Kidney (tissue), 11 donors: ENCODE measurements around the gene NOTCH2NLA. TPM values are rescaled to one million over a fixed set of nuclear protein-coding genes. Genes with fewer than 3 reads are reported as not detected.
"Not testable (repeated sequence)": the region's sequence is repeated elsewhere in the genome, so short reads cannot be mapped to it uniquely, and the experiment has no call there.

Source experiments
- DNase-seq, 5 donors: peaks; one replicate each; pipeline ENCODE4 v3.0.0-alpha.2; 2013 to 2020
- FAIRE-seq: peaks from 2 replicates; lab custom pipeline; 2012; peaks lifted over from hg19 to GRCh38; lab: Jason Lieb, UNC
- H3K27ac ChIP-seq, 2 donors: one replicate each; pipeline ENCODE4 v1.7.0; 2013; ENCODE audit warnings: low read depth in 2 of 2, low read length in 2 of 2, inconsistent platforms in 1 of 2
- H3K27me3 ChIP-seq: one replicate; pipeline ENCODE4 v1.7.1; 2013; ENCODE audit warnings: low read length, inconsistent platforms; ENCODE audit not compliant: control insufficient read depth, insufficient read depth
- H3K36me3 ChIP-seq, 3 donors: one replicate each; pipeline versions ENCODE4 v1.7.0 to v1.7.1; 2013; ENCODE audit warnings: low read length in 3 of 3, control low read depth in 1 of 3, inconsistent platforms in 1 of 3; ENCODE audit not compliant: insufficient read depth in 3 of 3, control insufficient read depth in 2 of 3
- H3K4me1 ChIP-seq, 3 donors: one replicate each; pipeline versions ENCODE4 v1.7.0 to v1.7.1; 2013; ENCODE audit warnings: low read length in 3 of 3, inconsistent platforms in 1 of 3, low read depth in 1 of 3; ENCODE audit not compliant: control insufficient read depth in 2 of 3, insufficient read depth in 2 of 3
- H3K4me3 ChIP-seq, 3 donors: one replicate each; pipeline versions ENCODE4 v1.7.0 to v1.8.1; 2013; ENCODE audit warnings: low read length in 3 of 3, control low read depth in 1 of 3, inconsistent platforms in 1 of 3
- H3K9ac ChIP-seq, 3 donors: one replicate each; pipeline versions ENCODE4 v1.7.0 to v1.7.1; 2013; ENCODE audit warnings: low read length in 3 of 3, control low read depth in 1 of 3, inconsistent platforms in 1 of 3
- H3K9me3 ChIP-seq, 3 donors: one replicate each; pipeline versions ENCODE4 v1.7.0 to v1.7.1; 2013; ENCODE audit warnings: low read length in 3 of 3, control low read depth in 1 of 3, inconsistent platforms in 1 of 3; ENCODE audit not compliant: control insufficient read depth in 2 of 3, insufficient read depth in 1 of 3
- intact Hi-C: fragments of 100-400 bp; cut with DNase I; formaldehyde crosslinking; loops from one replicate; pipeline ENCODE4 v1.11.1; 2022
- polyA plus RNA-seq: library from polyadenylated mRNA; stranded (reverse); fragments of 350-450 nt; fragmentation: Illumina TruSeq; extraction: RNeasy Lipid Tissue Mini Kit (QIAGEN cat#74804); gene quantifications from one replicate; pipeline ENCODE4 v1.2.3, GENCODE V29; 2014; ENCODE audit warnings: low read depth, low replicate concordance; ENCODE audit not compliant: insufficient read depth
- total RNA-seq: library from RNA; stranded (reverse); fragmentation: NEBNext Ultra II Directional; extraction: Animal tissue kit (Norgen Biotek cat#: 25700); gene quantifications from one replicate; pipeline ENCODE4 v1.2.1, GENCODE V29; 2021
- donor health status: control.
- donor health status: control.
- donor health status: DM: yes; HTN: yes; CAD: no.
- donor health status: Normal renal cell carcinoma (clear cell type).

Gene NOTCH2NLA
- total and polyA plus RNA-seq, 2 donors from 2014 or later: 12.7 to 50.1 TPM

DNA sequence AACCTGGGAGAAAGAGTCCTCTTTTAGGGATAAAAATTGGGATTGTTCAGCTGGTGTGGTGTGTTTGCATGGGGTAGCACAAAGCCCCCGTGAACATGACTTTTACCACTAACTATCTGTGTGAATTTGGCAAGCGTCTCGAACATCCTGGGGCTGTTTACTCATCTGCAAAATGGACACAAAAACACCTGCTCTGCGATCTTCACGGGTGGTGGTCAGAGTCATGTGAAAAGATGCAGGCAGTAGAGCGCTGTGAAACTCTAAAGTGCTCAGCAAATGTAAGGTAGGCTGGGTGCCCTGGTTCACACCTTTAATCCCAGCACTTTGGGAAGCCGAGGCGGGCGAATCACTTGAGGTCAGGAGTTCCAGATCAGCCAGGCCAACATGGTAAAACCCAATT, 41.3 kb upstream of the NOTCH2NLA start:
- H3K36me3 ChIP-seq, H3K4me1 ChIP-seq, H3K27me3 ChIP-seq, DNase-seq, FAIRE-seq, H3K4me3 ChIP-seq, H3K9ac ChIP-seq, intact Hi-C loops, H3K27ac ChIP-seq, H3K9me3 ChIP-seq: not testable (repeated sequence)

DNA sequence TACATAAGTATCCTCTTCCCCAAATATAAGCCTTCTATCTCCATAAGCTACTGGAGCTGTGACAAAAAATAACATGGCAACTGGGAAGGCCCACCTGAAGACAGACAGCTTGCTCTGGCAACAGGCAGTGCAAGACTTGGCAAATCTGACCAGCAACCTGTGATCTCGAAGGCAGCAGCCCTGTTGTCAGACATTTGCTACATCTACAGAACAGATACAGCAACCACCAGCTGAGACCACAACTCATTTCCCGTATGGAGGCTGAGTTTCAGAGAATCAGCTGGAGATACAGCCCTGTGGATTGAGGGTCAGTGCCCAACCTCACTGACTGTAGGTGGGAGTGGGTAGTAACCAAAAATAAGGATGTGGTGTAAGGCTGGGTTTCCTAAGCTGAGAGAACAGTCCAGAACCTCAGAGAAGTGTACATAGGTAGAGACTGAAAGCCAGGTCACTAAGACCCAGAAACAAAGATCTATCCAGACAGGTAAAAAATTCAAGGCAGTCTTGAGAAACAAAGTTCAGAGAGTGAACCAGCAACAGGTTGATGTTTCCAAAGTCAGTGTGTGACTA, 37.4 kb upstream of the NOTCH2NLA start:
- H3K36me3 ChIP-seq, DNase-seq, FAIRE-seq, intact Hi-C loops, H3K4me1 ChIP-seq, H3K27ac ChIP-seq, H3K27me3 ChIP-seq, H3K9me3 ChIP-seq, H3K9ac ChIP-seq, H3K4me3 ChIP-seq: not testable (repeated sequence)

DNA sequence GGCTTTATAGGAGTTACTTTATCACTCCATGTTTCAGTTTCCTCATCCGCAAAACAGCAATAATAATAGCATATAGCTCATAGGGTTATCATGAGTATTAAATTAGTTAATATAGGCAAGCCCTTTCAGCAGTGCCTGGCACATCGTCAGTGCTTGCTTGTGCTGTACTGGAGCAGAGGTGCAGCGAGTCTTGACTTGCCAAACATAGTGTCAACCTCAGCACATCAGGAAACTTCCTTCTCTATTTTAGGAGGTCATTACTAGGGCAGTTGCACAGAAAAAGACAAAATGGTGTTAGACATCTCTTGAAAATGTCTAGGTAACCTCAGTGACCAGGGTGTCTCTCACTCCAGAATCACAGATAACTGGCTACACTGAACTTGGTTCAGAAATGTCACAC, 35.9 kb upstream of the NOTCH2NLA start:
- H3K9me3 ChIP-seq, DNase-seq, FAIRE-seq, H3K9ac ChIP-seq, H3K27ac ChIP-seq, intact Hi-C loops, H3K36me3 ChIP-seq, H3K4me1 ChIP-seq, H3K27me3 ChIP-seq, H3K4me3 ChIP-seq: not testable (repeated sequence)

DNA sequence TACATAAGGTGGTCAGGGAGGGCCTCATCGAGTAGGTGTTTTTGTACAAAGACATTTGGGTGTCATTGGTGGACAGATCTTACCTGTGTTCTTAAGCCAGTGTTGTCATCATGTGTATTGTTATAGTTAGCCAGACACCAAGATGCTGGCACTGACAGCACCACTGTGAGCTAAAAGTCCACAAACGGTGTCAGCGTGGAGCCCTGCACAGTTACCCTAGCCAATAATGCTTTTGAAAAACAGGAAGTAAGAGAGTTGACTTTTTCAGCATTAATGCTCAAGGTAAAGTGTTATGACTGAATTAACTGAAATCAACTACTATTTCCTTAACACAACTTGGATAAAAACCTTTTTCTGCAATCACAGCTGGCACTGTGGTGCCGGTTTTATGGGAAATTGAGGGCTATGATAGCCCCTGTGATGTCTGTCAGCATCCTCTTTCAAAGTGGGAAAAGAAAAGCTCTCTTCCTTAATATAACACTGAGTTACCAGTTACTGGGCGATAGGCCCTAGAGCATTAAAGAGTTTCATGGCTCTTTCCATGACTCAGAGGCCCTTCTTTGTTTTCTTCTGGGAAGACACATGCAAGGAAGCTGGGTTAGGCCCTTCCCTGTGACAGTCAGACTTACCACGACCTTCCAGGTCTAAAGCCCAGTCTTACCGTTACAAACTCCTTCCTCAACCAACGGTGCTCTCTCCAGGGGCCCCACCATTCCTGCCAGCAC, 31.3 kb upstream of the NOTCH2NLA start:
- H3K27ac ChIP-seq, H3K36me3 ChIP-seq, DNase-seq, H3K4me1 ChIP-seq, H3K9me3 ChIP-seq, intact Hi-C loops, H3K4me3 ChIP-seq, H3K27me3 ChIP-seq, H3K9ac ChIP-seq, FAIRE-seq: not testable (repeated sequence)

DNA sequence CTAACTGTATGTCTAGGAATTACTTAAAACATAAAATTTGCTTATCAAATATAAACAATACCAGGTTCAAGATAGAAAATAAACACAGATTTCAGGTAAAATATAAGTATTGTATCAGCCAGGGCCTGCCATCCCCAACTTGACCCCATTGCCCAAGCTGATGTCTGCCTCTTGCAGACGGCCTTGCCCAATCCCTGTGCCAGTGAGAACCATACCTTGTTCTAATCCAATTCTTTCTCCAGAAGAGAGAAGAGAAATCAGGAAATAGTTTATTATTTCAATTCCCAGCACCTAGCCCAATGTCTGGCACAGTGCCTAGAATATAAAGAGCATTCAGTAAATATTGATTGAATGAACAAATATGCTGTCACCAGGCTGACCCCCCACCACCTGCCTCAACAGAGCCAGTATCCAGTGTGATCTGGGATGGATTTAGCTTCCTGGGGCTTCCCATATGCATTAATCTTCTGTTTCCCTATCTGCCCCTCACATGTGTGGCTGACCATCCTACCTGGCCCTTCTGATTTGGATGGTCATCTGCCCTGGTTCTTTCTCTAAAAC, 29.3 kb upstream of the NOTCH2NLA start:
- DNase-seq, H3K4me3 ChIP-seq, H3K4me1 ChIP-seq, intact Hi-C loops, H3K9ac ChIP-seq, H3K36me3 ChIP-seq, H3K9me3 ChIP-seq, FAIRE-seq, H3K27ac ChIP-seq, H3K27me3 ChIP-seq: not testable (repeated sequence)

DNA sequence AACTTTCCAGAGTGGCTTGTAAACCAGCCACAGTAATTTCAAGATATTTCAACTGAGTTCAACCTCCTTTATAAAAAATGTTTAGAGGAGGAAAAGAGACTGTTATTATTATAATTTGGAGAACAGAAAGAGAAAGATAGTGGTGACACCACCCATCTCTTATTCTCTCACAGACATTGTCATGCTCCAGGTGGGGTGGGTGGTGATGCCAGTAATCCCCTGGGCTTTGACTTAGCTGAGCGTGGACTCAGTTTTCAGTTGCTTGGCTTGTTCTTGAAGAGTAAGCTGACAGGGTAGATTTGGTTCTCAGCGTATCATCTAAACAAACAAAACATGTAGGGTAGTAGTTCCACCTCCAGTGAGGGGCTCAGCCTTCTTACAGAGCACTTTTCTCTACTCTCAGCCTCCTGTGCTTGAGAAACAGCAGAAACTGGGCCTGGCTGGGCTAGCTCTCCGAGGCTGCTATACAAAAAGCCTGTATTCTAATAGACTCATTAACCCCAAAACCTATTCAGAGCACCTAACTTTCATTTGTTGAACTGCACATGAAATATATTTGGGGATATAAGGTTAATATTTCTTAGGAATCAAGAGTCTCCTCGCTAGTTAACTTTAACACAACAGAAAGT, 25.9 kb upstream of the NOTCH2NLA start:
- DNase-seq, H3K9me3 ChIP-seq, H3K27ac ChIP-seq, intact Hi-C loops, H3K36me3 ChIP-seq, H3K27me3 ChIP-seq, H3K9ac ChIP-seq, H3K4me1 ChIP-seq, FAIRE-seq, H3K4me3 ChIP-seq: not testable (repeated sequence)

DNA sequence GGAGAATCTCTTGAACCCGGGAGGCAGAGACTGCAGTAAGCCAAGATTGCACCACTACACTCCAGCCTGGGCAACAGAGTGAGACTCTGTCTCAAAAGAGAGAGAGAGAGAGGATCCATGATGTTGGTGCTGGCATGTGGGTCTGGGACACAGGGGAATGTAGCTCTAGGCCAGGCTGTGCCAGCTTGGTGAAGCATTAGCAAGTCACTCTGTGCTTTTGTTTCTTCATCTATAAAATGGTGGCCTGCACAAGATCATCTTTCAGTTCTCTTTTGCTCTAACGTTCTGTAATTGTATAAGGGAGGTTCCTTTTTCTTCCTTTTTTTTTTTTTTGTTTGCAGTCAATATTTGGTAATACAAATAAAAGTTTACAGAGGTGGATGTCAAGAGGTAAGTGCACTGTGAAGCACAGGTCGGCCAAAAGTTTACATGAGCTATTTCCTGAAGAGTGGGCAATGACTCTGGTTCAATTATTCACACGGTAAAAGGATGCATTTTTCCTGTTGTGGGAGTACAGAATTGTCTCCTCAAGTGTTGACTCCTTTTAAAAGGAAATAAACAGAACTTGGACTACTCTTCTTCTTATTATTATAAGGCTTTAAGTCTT, 24.5 kb upstream of the NOTCH2NLA start:
- H3K9me3 ChIP-seq, H3K36me3 ChIP-seq, H3K27me3 ChIP-seq, DNase-seq, intact Hi-C loops, H3K4me1 ChIP-seq, FAIRE-seq, H3K27ac ChIP-seq, H3K4me3 ChIP-seq, H3K9ac ChIP-seq: not testable (repeated sequence)

DNA sequence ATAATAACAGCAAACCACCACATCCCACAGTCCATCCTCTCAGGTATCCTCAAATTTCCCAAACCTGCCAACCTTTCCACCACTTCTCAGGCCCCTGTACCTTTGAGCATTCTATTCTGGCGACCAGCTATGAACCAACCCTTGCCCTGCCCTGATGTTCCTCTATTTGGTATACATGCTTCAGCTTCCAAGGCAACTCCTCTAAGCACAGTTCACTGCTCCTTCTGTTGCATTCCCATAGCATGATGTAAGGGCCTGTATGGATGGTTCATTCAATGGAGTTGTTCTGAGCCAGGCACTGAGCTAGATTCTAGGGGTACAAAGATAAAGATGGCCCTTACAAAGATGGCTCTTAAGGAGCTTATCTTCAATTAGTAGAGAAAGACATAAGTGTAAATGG, 22.7 kb upstream of the NOTCH2NLA start:
- H3K4me1 ChIP-seq, H3K27me3 ChIP-seq, H3K4me3 ChIP-seq, FAIRE-seq, DNase-seq, H3K27ac ChIP-seq, H3K36me3 ChIP-seq, intact Hi-C loops, H3K9me3 ChIP-seq, H3K9ac ChIP-seq: not testable (repeated sequence)
